NCI-H1048 (cell line): ENCODE data around the gene NCAM1.

ENCODE experiments used
- DNase-seq: peaks from one replicate; lab custom pipeline; 2025; lab: John Stamatoyannopoulos, UW

Gene NCAM1

DNA sequence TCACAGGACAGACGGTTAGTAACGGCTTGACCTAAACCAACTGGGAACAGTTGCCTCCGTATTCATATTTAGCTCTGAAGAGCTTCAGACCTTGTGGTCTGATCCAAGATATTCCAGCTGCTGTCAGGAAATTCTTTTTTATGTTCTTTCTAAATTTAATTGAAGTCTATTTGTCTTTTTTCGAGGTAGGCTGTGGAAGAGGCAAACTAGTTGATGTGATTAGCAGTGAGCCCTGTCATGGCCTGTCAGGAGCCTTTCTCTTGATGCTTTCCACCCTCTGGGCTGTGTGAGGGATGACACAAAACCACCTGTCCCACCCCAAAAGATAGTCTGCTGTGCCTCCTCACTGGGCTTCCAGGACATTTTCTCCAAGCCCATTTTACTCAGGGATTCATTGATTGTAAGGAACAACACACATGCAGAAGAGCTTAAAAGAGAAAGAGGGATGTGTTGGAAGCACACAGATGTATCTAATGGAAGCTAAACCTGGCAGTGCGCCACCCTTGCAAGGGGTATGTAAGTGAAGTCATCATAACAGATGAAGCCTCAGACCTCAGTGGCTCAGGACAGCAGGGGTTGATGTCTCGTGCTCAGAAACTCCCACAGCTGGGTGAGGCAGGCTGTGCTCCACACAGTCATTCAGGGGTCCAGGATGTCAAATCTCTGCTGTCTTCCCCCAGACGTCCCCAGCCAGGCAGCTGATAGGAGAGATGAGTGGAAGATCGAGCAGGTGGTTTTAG lies 170.0 kb downstream of the NCAM1 start:
- DNase-seq = no peak

DNA sequence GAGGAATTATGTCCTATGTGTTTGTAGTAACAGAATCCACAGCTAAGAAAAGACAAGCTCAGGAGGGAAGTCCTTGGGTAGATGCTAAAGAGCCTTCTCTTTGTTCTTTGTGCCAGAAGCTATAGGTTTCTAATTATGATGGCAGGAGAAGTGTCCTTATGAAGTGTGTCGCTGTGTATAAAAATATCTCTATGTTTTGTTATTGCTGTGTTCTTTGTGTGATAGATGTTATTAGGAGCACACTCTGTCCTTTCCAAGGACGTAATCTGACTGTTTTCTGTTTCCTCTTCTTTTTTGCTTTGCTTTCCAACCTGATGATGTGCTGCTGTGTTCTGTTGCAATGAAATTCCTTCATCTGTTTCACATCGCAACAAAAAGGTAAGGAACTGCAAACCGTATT lies 171.9 kb downstream of the NCAM1 start:
- no peak for DNase-seq

DNA sequence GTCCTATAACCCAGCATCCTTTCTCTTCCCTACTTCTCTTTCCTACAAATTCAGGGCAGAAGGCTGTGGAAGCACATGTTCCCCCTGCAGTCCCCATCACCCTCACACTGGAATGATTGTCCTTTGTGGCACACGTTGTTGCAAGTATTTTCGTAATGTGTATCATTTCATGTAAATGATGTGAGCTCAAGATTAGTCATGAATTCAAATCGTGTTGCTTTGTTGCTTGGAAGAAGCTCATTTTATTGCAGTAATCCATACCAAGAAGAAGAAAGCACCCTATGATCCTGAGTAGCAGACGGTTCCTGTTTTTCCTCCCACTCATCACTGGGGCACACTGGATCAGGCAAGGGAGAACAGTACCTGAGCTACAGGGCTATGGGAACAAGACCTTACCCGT lies 173.4 kb downstream of the NCAM1 start:
- DNase-seq = peak; percentile 21

DNA sequence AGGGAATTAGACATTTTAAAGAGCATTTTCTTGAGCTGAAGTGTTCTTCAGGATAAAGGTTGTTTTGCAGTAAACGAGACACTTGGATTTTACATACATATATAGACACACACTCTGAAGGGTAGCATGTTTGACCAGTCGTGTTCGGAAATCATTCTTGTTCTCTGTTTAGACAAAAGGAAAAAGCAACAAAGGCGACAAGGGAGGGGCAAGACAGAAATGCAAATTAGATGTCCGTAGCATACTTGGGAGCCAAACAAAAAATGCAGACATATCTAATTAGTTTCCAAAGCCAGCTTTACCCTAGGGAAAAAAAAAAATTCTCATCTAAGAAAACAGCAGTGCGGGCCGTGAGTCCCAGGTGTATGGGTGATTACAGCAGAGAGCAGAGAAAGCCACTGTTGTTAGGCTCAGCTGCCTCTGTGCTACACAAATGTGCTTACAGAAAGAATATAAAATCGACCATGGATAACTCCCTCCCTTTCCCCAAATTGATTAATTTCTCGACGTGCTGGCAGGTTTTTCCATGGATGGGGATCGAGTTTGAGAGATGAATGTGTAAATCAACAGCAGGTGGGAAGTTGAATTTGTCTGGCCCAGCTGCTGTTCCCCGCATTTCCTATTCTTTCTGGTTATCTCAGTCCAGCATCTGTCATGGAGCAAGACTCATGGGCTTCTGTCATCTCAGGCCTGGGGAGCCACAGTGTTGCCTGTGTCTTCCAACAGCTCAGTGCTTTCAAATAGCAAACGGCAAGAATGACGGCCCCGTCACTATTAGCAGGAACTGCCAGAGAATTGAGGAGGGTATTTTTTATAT lies 176.7 kb downstream of the NCAM1 start:
- DNase-seq = no peak

DNA sequence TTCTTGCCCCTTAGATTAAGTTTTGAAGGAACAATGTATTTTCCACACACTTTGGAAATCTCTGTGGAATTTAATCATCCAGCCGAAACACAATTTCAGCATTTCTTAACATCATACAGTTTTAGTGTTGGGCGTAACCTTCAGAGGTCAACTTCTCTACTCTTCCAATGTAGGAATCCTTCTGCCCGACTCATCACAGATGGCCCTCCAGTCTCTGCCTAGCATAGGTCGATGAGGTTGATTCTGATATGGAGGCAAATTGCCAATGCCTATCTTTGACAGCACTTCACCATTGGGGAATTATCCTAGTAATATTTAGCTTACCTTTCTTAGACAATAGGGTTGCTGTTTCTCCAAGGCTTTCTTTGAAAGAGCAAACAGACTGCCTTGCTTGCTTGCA lies 177.5 kb downstream of the NCAM1 start:
- no peak for DNase-seq

DNA sequence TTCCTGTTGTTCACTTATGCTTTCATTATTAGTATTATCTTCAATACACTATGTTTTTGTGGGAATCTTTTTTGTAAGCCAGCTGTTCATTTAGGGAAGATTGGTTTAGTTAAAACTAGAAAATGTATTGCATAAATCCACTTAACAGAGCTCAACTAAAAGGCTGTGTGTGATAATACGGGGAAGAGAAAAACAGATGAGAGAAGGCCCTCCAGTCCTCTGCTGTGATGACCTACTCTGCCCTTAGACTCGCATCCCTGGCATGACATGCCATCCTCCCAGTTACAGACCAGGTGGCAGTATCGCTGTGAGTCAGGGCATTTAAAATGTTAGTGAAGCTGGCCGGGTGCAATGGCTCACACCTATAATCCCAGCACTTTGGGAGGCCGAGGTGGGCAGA lies 179.8 kb downstream of the NCAM1 start:
- DNase-seq = no peak

DNA sequence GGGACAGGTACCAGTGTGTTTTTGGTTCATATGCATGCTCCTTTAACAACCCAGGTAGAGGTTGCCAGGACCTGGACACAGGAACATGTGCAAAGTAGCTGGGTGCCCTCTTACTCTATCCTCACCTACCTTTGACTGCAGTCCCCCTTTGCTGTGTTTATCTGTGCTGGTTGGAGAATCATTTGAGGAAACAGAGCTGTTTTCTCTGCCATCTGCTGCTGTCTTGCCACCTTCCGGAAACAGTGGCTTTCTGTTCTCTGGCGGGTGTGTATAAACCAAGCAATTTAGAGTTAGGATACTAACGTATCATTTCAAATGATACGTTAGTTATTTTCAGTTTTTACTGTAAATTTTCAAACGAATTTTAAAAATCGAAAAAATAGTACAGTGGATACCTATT lies 181.3 kb downstream of the NCAM1 start:
- DNase-seq = no peak

DNA sequence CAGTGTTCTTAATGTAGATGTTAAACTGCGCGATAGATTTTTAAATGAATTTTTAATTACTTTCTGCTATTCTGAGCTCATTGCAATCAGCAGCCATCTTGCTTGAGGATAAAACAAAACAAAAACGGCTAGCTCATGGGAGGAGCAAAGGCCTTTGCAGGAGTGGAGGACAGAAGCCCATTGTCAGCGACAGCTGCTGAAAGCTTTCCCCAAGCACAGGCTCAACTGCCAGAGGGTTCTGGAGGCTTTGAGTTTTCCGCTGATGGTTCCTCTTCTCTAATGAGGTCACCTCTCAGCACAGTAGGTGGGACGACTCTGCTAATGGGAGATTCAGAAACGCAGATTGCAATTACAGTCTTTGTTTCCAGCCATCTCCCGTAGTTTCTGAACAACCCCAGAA lies 186.0 kb downstream of the NCAM1 start:
- DNase-seq = no peak

DNA sequence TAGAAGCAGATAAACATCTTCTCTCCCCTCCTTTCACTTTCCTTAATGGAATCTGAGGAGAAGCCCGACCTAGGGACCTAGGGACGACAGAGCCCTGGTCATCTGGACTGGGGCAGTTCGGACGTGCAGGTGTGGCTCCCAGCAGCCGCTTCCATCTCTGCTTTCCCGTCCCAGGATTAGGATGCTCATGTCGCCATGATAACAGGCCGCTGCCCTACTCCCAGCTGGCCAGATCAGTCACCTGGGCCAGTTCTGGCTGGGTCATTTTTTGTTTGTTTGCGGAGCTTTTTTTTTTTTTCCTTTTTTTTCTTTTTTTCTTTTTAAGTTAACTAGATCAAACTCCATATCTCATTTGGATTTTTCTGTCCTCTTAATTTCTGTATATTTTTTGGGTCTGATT lies 186.9 kb downstream of the NCAM1 start:
- DNase-seq = no peak

DNA sequence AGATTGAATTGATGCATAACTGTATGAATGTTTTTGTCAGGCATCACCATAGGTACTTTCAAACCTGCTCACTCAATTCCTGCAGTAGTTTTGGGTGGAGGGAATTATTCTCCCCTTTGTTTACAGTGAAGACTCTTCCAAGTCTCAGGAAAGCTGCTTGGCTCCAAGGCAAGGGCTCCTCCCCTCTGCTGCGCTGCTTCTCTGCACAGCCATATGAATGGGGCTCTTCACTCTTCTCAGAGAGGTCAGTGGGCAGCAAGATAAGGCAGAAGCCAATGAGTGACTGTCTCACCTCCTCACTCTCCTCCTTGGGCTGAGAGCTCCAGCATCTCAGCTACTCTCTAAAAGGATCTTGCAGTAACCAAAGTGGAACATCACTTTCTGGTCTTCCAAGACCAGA lies 187.4 kb downstream of the NCAM1 start:
- no peak for DNase-seq

DNA sequence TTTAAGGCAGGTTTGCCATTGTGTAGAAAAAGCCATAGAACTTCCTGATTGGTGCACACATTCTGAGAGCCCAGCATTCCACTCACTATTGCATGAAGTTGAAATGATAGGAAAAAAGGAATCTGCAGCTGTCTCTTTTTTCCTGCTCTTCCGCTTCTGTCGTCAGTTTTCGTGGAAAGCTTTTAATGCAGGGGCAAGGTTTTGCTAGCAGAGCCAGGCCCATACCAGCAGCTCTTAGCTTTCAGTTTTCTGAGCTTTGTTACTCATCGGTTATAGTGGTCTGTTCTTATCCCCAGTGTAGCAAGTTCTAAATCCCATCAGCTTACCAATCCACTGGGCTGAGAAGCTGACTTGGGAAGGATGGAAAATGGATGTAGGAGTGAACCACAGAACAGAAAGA lies 190.3 kb downstream of the NCAM1 start:
- no peak for DNase-seq

DNA sequence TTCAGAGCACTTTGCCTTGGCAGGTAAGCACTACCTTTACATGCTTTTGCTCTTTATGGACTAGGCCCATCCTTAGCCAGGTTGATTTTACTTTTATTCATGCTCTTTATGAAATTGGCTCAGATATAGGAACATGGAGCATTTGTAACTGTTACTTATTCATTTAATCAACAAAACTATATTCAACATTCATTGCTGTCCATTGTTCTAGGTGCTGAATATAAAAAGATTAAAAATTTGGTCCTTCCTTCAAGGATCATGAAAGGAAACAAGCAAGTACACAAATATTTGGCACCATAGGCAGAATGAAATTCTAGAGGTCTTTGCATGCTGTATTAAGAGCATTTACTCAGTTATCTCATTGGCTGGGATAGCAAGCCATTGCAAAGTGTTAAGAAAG lies 191.3 kb downstream of the NCAM1 start:
- no peak for DNase-seq

DNA sequence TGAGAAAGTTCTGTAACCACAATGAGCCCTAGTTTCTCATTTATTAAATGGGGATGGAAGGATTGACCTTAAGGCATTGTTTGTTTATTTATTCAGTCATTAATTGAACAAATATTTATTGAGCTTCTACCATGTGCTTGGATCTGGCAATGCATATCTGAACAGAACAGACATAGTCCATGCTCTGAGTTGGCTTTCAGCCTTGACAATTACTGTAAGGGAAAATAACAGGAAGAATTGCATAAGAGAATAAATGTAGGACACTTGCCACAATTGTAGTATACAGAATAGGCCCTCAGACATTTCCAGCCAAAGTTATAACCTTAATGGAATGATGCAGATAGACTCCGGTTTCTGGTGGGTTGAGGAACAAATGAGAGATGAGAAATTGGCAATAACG lies 192.6 kb downstream of the NCAM1 start:
- no peak for DNase-seq

DNA sequence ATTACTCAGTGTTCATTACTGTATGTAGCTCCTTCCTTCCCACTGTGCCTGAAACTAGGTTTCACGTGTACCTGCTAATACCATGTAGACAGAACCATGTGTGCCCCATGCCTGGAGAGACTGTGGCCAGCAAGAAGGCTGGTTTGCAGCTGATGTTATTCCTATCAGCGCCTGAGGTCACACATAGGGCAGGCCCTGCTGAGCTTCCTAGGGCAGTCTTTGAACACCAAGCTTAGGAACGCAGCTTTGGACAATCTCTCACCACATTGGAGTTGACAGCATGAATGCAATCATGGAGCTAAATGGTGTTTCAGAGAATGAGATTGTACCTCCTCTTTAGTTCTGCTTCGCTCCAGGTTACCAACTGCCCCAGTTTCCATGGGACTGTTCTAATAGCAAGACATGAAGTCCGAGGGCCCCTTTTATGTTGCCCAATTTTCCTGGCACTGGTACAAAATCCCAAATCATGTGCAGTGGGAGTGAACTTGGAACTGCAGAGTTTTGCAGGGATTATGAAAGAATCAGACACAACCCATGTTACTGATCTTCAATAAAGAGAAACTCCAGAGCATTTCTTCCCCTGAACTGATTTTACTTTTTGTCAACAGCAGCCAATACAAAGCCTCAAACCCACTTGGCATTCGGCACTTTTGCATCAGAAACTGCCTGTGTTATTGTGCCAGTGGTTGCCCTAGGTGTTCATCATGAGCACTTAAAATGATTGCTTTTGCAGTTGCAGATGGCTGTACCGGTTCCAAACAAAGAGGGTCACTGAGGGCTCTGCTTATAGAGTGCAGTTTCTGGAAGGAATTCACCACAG lies 199.0 kb downstream of the NCAM1 start:
- DNase-seq = no peak

DNA sequence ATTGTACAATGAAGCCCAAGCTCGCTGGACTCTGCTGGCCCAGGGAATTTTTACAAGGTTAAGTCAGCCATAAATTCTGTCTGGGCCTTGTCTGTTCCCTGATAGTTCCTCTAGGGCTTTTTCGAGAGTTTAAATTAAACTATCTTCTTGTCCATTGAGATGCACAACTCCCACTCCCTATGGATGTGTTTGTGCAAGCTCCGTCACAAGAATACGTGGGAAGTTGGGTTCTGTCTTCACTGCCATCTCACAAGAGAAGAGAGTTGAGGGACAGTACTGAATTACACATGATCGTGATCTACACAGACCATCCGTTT lies 199.5 kb downstream of the NCAM1 start:
- DNase-seq = no peak

DNA sequence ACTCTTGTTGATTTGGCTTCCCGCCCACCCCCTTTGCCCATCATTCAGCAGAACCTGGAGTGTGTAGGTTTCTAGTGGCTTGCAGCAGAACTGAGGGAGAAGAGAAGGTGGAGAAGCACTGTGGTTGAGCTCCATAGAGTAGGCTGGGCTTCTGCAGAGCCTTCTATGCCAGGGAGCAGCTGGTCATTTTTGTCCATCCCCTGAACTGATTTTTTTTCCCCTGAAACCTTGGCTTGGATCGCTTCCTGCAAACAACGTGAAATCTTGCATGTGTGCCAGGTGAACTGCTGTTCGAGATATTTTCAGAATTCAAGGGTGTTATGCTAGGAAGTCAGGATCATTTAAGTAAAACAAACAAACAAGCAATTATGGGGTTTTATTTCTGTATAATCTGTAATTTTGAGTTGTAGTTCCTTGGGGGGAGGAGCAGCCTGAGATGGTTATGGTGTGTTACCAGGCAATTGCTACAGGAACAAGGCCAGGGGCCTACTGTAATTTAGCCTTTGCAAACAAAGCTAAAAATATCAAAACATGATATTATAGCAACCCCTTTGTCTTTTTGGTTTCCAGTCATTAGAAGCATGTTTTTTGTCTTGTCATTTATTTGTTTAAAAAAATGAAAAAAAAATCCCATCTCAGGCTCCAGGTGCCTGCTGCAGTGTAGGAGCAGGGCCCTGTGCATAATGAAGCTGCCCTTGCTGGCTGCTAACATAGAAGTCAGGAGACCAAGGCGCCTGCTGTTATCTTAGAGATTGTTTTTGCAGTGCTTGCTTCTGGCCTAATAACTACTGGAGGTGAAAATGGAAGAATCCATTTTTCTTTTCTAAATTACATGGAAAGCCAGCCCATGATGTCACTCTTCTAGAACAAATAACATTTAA lies 200.7 kb downstream of the NCAM1 start:
- DNase-seq = no peak

DNA sequence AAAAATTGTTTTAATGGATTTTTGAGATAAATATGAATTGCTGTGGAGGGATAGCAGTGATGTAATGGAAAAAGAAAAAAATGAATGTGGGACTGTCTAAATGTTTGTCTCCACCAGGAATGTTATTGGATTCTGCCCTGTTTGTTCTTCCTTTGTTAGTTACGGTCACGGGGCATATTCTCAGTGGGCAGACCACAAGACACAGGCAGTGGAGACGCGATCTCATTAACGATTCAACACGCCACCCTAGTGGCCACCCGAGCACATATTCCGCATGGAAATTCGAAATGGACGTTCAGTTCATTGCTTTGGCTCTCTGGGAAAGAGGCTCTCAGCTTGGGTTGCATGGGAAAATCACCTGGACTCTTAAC lies 201.4 kb downstream of the NCAM1 start:
- DNase-seq = no peak

DNA sequence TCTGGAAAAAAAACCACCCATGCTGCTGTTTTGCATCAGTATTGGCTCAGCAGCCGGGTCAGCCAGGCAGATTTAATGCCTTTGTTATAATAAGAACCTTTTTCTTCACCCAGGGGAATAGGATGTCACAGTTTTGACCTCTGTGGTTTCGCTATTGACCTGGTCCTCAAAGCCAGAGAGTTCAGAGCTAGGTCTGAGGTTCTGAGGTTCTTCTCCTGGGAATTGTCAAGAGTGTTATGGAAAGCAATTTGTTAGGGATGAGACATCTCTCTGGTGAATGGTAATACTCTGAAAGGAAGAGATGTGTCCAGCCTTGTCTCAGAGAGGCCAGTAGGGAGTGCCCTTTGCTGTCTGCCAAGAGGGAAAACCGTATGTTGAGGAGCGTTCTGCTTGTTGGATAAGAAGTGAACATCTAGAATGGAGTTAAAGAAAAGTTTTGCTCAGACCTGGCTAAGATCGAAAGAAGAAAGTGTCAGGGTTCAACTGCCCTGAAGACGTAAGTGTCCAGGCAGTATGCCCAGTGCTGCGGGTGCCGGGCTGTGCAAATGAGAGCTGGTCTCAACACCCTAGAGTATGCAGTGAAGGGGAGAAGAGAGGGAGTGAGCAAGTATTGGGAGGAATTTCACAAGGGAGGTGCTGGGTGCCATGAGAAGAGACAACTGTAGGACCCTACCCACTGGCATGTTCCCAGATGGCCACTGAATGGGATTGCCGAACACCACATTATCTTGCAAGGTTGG lies 202.2 kb downstream of the NCAM1 start:
- no peak for DNase-seq

DNA sequence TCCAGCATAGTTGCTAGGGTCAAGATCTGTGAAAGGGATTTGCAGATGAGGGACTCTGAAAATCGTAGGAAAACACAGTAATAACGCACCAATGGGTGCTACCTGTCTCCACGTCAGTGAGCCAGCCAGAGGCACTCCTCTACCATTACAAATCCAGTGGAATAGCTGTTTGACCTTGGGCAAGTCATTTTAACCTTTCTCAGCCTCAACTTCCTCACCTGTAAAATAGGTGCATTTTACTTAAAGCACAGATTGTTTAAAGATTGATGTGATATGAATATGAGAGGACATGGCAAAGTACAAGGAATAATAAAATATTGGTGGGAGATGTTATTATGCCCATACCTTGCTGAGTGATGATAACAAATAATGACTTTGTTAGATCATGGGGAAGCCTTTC lies 205.1 kb downstream of the NCAM1 start:
- no peak for DNase-seq

DNA sequence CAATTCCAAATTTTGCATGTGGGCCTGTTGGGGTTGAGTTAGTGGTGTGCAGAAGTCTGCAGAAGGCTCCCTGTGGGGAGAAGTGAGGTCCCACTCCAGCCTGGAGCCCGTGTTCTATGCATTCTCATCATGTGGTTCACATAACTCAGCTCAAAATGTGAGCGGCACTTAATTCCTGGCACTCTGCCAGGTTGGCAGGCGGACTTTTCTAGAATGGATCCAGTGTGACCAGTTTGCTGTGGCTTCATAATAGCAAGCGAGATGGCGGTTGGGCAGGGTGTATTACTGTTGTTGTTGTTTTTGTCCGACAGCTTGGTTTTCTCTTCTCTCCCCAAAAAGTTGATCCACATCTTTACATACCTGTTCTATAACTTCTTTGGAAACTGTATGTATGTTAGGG lies 206.4 kb downstream of the NCAM1 start:
- DNase-seq = no peak
